GM20000 (cell line): ENCODE data around the gene VGLL4.

Source experiments
- DNase-seq: peaks from one replicate; pipeline ENCODE4 v3.0.0; 2012; ENCODE audit warnings: low spot score
- TF ChIP-seq, protein P1 (sequence below): IDR thresholded peaks from 2 replicates; pipeline ENCODE4 v1.5.1; 2012; ENCODE audit warnings: mild to moderate bottlenecking, control low read depth; ENCODE audit errors: extremely low read depth, missing control alignments

The VGLL4 gene

DNA sequence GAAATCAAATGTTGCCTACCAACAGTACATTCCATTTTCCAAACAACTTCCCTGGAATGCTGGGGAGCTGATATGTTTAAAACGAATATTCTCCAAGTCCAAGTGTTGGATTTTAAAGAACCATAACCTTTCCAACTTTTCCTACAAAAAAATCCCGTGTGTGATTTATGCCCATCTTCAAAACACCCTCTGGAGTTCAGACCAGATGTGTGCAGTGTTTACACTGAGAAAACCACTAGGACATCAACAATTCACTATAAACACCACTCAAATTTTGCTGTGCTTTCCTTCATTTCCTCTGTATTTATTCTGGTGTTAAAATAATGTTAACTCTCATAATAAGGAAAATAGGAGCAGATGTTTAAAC, 2.4 kb downstream of the VGLL4 start:
- no peak for DNase-seq
- TF ChIP-seq, protein P1, sequence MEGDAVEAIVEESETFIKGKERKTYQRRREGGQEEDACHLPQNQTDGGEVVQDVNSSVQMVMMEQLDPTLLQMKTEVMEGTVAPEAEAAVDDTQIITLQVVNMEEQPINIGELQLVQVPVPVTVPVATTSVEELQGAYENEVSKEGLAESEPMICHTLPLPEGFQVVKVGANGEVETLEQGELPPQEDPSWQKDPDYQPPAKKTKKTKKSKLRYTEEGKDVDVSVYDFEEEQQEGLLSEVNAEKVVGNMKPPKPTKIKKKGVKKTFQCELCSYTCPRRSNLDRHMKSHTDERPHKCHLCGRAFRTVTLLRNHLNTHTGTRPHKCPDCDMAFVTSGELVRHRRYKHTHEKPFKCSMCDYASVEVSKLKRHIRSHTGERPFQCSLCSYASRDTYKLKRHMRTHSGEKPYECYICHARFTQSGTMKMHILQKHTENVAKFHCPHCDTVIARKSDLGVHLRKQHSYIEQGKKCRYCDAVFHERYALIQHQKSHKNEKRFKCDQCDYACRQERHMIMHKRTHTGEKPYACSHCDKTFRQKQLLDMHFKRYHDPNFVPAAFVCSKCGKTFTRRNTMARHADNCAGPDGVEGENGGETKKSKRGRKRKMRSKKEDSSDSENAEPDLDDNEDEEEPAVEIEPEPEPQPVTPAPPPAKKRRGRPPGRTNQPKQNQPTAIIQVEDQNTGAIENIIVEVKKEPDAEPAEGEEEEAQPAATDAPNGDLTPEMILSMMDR, result no peak

- TF ChIP-seq, protein P1, result no peak
- no peak for DNase-seq
Measured at GRCh38 chr3:11640009-11640673, 3.6 kb downstream of the VGLL4 start.

DNA sequence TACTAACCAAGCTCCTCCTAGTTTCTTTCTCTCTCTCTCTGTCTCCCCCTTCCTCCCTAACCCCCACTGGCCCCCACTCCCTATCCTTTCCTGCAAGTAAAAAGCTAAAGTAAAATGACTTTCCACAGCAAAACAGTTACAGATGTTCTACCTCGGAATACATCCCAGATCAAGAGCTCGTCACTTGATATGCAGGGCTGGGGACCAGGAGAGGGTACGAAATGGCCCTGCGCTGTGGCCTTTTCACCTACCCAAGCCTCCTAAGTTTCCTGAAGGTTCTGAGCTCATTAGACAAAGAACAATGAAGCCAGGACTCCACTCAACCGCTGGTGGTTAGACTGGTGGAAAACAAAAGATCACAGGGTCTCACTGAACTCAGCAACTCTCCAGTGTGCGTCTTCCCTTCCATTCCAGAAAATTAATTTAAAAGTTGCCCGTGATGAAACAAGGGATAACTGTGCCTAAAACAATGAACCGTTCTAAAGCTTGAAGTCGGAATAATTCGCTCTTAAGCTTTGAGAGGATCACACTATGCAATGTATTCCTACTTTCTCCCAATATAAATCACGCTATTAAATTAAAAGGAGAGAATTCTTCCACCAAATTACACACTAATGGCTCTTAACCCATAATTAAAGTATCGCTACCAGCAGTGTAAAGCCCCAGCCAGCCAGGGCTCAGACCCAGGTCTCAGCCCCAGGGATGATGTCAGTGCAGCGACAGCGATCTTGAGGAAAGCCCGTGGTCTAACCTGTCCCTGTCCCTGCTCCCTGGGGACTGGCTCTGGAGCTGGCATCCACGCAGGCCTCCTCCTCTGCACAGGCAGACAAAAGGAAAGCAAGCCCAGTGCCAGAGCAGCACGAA, 5.0 kb downstream of the VGLL4 start:
- no peak for DNase-seq
- TF ChIP-seq, protein P1, result no peak

- DNase-seq, result no peak
- TF ChIP-seq, protein P1, result no peak
Measured at GRCh38 chr3:11637901-11638458, 5.7 kb downstream of the VGLL4 start.

DNA sequence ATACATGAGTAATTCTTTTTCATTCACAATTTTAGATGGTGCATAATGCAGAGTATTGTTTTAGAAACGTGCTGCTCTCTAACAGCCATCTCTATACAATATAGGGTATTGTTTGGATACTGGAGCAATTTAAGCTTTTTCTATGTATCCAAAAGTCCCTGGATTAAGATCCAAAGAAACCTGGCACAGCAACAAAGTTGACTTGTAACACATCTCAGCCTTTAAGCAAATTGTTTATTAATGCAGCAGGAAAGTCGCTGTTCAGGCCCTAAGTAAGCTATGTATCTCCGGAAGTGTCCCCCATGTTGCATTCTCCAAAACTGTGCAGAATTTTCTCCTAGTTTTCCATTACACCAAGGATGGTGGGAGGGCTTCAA, 7.3 kb downstream of the VGLL4 start:
- no peak for DNase-seq
- TF ChIP-seq, protein P1, result no peak

GRCh38 chr3:11635680-11636393, 7.9 kb downstream of the VGLL4 start:
- TF ChIP-seq, protein P1, result no peak
- DNase-seq, result no peak
